HG03097 (cell line): ENCODE data around the gene IGFL4.

Source experiments
- ATAC-seq: cut with Tn5 transposase; IDR thresholded peaks from one replicate; pipeline ENCODE4 v1.9.1; 2021; ENCODE audit not compliant: unreplicated experiment, low FRiP score

The IGFL4 gene

GRCh38 chr19:45998834-45999233 lies 42.0 kb downstream of the IGFL4 start:
- no peak for ATAC-seq

GRCh38 chr19:45996933-45997332 lies 43.9 kb downstream of the IGFL4 start:
- no peak for ATAC-seq

GRCh38 chr19:45995715-45996385 lies 45.0 kb downstream of the IGFL4 start:
- ATAC-seq = no peak

GRCh38 chr19:45994998-45995714 lies 45.6 kb downstream of the IGFL4 start, which contains the start of gene CCDC61:
Gene CCDC61, plus strand, starts transcription at chr19:45995467. Its CDS starts 7,552 bp downstream, at chr19:46003019.
- ATAC-seq = peak; percentile 93

GRCh38 chr19:45994456-45994997 lies 46.3 kb downstream of the IGFL4 start:
- no peak for ATAC-seq

GRCh38 chr19:45990113-45990728 lies 50.6 kb downstream of the IGFL4 start:
- no peak for ATAC-seq
